GM18858 (cell line): Measurements from ENCODE around the gene AKAP9.
A peak's percentile ranks its signal among the peaks of the same experiment; 100 is the strongest.
"Not testable (repeated sequence)": the region's sequence is repeated elsewhere in the genome, so short reads cannot be mapped to it uniquely, and the experiment has no call there.

Source experiments
- ATAC-seq: cut with Tn5 transposase; IDR thresholded peaks from one replicate; pipeline ENCODE4 v1.9.1; 2021; ENCODE audit not compliant: unreplicated experiment

AKAP9 gene

DNA sequence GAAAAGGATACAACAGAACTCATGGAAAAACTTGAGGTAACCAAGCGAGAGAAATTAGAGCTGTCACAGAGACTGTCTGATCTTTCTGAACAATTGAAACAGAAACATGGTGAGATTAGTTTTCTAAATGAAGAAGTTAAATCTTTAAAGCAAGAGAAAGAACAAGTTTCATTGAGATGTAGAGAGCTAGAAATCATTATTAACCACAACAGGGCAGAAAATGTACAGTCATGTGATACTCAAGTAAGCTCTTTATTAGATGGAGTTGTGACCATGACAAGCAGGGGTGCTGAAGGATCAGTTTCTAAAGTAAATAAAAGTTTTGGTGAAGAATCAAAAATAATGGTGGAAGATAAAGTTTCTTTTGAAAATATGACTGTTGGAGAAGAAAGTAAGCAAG is 62.1 kb downstream of the AKAP9 start:
- ATAC-seq, result peak; percentile 86

DNA sequence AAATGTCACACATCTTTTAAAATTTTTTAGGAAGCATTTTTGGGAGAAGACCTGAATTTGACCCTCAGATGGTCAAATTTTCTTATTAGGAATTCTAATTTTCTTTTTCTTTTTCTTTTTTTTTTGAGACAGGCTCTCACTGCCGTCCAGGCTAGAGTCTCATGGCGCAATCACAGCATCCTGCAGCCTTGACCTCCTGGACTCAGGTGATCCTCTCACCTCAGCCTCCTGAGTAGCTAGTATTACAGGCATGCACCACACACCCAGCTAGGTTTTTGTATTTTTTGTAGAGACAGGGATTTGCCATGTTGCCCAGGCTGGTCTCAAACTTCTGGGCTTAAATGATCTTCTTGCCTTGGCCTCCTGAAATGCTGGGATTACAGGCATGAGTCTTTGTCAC is 65.4 kb downstream of the AKAP9 start:
- no peak for ATAC-seq

DNA sequence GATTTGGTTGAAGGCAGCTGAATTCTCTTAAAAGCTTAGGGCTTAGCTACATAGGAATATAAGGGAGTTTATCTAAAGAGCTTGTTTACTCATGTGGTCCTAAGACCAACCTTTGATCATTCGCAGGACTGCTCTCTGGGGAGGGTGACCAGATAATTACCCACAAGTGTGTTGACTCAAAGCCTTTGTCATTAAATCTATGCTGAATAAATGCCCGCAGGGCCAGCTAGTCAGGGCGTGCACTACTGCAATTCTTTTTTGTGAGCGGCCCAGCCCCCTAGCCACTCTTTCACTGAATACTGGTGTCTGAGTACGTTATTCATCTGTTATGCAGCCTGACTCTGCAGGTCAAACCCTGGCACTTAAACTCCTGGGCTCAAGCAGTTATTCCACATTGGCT is 69.6 kb downstream of the AKAP9 start:
- no peak for ATAC-seq

DNA sequence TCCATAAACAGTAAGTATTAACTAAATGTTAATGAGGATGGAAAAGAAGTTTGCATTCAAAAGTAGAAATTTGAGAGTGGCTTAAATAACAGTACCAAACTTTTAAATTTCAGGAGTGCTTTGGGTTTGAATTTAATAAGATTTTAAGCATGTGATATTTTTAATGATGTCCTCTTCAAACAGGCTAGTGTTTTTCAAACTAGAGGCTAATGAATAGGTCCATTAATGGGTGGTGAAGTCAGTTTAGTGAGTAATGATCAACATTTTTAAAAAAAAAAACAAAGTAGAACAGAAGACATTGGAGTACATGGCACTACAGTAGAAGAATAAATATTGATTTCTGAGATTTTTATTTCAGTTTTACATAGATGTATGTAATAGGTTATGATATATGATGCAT is 72.9 kb downstream of the AKAP9 start:
- ATAC-seq, result no peak

DNA sequence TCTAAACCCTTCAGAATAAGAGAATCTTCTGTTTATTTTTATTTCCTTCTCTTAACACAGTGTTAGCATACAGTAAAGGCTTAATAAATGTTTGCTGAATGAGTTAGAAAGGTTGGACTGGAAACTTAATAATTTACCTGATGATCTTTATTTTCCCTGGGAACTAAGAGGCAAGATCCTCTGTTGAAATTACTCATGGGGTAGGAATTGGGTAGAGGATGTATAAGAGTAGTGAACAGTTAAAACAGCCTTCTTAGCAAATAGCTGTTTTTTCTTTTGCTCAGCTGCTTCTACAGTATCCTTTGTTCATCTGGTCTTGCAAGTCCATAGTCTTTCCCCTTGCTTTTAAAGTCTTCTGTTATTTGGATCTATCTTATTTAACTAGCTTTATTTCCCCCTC is 80.0 kb downstream of the AKAP9 start:
- ATAC-seq, result no peak

DNA sequence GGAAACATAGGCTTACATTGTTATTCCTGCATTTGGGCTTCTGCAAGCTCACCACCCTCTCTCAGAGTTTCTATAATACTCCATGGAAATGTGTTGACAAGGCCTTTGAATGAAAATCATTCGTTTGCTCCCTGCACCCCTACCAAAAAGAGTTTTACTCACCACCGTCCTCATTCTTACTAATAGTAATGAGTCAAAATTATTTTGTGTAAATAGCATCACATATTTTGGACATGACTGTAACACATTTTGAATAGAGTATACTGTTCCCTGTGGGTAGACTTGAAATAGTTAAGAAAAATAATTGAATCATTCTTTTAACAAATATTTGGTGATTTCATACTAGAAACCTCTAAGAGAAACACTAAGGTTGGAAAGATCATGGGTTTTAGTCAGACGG is 84.6 kb downstream of the AKAP9 start:
- no peak for ATAC-seq

DNA sequence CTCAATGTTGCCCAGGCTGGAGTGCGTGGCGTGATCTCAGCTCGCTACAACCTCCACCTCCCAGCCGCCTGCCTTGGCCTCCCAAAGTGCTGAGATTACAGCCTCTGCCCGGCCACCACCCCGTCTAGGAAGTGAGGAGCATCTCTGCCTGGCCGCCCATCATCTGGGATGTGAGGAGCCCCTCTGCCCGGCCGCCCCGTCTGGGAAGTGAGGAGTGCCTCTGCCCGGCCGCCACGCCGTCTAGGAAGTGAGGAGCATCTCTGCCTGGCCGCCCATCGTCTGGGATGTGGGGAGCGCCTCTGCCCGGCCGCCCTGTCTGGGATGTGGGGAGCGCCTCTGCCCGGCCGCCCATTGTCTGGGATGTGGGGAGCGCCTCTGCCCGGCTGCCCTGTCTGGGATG is 86.0 kb downstream of the AKAP9 start:
- not testable (repeated sequence) for ATAC-seq

DNA sequence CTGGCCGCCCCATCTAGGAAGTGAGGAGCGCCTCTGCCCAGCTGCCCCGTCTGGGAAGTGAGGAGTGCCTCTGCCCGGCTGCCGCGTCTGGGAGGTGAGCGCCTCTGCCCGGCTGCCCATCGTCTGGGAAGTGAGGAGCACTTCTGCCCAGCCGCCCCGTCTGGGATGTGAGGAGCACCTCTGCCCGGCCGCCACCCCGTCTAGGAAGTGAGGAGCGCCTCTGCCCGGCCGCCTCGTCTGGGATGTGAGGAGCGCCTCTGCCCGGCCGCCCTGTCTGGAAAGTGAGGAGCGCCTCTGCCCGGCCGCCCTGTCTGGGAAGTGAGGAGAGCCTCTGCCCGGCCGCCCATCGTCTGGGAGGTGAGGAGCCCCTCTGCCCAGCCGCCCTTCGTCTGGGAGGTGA is 86.5 kb downstream of the AKAP9 start:
- ATAC-seq, result not testable (repeated sequence)

DNA sequence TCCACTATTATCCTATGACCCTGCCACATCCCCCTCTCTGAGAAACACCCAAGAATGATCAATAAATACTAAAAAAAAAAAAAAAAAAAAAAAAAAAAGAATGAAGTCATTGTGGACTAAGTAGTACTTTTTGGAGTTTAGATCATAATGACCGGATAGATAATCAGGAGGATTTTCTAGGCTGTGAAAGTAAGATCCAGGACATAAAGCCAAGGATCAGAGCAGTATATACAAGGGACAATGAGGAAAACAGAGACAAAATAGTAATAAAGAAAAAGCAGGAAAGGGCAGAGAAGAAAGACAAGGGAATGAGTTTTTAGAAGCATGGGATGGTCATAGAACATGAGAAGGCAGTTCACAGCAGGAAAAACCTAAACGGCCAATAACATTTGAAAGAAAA is 87.6 kb downstream of the AKAP9 start:
- no peak for ATAC-seq

DNA sequence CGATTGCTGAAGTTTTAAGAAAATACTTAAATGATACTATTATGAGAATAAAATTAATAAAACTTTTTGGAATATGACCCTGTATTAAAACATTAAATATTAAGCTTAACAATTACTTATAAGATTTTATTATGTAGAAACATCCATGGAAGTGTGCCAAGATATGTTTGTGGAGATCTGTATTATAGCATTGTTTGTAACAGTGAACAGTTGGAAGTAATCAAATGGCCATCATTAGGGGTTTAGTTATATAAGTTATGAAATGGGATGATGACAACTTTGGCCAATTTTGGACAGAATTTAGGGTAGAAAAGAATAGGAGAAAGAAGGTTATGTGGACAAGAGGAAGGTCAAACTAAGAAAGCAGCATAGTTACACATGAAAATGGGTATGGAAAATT is 88.0 kb downstream of the AKAP9 start:
- ATAC-seq, result no peak

DNA sequence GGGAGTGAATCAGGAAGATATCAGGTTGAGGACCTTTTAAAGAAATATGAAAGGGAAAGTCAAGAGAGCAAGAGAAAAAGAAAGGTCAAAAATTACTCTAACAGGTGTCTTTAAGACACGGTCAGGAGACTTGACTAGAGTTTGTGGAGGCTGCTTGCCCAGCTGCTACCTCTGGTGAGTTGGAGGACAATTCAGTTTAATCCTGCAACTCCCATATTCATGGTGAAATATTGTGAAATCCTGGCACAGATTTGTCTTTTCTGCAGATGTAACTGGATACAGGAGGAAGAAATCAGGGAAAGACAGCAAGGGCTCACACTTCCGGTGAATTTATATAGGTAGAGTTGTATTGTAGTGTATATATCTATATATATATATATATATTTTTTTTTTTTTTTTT is 93.5 kb downstream of the AKAP9 start:
- no peak for ATAC-seq

DNA sequence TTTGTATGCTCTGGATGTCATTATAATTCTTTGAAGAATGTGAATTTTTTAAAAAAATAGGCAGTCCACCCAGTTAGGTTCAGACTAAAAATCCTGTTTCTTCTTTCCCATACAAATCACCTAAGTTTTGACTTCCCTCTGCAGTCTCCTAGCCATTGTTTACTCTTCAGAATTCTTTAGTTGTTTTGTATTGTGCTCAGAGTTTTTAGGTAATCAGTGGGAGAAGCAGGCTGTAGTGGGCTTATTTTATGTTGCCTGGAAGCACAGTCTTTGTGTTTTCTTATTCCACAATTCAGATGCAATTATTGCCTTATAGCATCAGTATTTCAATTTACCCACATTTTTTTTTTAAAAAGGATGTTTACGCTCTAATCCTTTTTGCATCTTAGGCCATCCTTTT is 94.9 kb downstream of the AKAP9 start:
- ATAC-seq, result no peak

DNA sequence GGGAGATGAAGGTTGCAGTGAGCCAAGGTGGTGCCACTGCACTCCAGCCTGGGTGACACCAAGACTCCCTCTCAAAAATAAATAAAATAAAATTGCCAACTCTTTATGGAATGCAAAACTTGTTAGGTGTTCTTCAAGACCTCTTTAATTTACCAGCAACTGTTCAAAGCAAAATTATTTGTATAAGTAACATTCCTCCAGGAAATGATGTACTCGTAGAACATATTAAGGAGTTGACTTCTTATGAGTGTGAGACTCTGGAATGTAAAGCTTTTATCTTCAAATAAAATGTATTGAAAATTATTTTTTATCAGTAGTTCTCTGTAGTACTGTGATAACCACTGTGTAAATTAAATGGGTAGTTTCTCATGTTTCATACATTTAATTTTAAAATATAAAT is 99.2 kb downstream of the AKAP9 start:
- ATAC-seq, result no peak

DNA sequence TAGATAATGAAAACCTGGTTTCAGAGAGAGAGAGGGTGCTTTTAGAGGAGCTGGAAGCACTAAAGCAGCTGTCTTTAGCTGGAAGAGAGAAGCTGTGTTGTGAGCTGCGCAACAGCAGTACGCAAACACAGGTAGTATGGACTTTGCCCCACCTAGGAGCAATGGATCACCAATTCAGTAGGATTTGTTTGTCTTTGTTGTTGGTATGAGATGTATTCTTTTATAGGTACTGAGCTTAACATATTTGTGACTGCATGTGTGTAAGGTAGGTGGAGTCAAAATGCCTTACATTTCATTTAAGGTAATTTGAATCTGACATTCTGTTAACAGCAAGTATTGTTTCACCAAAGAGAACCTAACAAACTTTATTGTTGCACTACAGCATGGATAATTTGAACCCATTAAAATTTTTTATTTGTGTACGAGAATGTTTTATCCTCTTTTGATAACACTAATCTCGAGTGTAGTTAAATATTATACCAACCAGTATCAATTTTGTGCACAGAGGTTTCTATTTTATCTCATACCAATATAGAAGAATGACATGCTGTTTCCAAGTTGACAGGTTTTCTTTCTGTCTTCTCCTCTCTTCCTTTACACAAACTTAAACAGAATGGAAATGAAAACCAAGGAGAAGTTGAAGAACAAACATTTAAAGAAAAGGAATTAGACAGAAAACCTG is 101.5 kb downstream of the AKAP9 start:
- ATAC-seq, result no peak

DNA sequence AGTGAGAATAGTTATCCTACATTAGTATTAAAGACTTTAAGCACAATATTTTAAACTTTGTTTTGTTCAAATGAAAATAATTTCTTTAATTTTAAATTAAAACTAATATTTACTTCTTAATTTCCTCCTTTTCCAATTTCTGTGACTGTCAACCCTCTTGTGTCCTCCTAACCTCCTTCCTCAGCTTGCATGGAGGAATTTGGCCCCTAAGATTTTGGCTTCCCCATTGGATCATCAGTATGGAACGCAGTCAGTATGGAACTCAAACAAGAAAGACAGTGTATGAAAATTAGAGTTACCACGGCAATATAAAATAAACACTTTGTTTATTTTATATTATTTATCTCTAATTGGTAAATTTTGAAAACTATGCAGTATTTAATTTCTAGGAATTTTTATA is 102.4 kb downstream of the AKAP9 start:
- no peak for ATAC-seq

DNA sequence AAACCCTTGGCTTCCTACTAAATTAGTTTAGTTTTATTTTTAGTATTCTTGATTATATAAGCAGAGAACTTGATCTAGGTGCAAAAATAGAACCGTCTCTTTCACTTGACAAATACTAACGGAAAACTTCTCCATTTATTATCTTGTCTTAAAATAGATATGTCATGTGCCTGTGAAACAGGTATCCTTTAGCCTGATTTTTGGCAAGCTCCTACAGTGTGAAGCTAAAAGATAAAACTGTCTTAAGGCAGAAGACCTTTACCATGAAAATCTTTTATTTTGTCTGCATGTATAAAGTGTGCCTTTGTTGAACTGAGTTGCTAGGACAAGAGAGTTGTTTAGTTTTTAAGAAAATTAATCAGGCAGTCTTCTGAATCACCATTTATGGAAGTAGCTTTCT is 103.0 kb downstream of the AKAP9 start:
- no peak for ATAC-seq

DNA sequence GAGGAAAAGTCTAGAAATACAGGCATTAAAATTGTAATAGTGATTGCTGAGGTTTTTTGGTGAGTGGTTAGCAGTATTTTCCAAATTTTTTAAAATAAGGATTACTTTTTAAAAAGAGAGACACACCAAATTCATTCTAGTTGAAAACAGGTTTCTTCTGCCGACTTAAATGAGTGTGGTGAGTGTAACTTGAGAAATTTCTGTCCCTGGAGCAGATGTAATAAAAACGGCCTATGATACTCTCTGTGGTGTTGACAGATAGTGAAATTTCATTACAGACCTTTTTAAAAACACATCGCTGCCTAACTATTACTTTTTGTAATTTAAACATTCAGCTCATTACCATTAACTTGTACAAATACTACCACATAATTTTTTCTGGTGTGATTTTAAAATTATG is 103.5 kb downstream of the AKAP9 start:
- no peak for ATAC-seq

DNA sequence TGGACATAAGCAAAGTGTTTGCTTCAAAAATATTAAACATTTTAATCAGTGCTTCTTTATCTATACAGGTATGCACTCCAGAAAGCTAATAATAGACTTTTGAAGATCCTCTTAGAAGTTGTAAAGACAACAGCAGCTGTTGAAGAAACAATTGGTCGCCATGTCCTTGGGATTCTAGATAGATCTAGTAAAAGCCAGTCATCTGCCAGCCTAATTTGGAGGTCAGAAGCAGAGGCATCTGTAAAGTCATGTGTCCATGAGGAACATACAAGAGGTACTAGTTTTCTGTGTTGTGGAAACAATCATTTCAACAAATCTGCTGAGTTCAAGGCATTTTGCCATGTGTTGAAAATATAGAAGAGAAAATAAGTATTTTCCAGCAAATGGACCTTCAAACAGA is 104.3 kb downstream of the AKAP9 start:
- ATAC-seq, result no peak

DNA sequence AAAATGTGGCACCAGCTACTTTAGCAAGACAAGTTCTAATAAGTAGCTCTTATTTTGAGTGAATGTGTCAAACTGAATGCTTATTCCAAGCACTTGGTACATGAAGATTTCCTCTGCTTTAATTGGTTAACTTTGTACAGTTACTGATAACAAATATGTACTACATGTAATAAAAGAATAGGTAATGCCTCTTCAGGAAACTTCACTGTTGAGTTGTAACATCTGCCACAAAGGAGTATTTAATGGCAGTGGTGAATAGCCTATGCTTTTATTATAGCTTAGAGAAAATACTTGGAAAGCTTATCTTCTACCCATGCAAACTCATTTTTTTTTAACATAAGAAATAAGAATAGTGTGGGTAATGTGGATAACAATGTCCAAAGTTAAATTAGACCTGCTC is 111.0 kb downstream of the AKAP9 start:
- ATAC-seq, result no peak

DNA sequence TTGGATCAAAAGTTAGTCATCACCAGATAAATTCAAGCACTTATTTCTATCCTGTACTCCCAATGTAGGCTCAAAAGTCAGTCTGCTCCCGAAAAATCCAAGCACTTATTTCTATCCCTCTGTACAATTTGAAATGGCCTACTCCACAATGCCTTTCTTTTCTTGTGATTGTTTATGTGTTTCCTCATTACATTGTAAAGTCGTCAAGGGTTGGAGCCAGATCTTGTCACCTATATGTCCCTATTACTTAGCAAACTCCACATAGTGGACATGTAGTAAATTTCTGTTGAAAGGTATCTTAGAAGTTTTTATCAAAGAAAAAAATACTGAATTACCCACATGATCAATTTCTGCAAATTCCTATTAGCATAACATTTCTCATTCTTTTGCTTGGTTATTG is 111.5 kb downstream of the AKAP9 start:
- no peak for ATAC-seq

DNA sequence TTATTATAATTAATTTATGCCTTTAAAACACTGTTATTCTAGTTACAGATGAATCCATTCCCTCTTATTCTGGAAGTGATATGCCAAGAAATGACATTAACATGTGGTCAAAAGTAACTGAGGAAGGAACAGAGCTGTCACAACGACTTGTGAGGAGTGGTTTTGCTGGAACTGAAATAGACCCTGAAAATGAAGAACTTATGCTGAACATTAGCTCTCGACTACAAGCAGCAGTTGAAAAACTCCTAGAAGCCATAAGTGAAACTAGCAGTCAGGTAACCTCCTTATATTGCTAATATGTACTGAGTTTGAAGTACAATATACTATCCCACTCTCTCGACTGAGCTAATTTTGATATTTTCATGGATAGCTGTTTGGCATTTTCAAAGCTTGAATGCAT is 112.0 kb downstream of the AKAP9 start:
- ATAC-seq, result no peak

DNA sequence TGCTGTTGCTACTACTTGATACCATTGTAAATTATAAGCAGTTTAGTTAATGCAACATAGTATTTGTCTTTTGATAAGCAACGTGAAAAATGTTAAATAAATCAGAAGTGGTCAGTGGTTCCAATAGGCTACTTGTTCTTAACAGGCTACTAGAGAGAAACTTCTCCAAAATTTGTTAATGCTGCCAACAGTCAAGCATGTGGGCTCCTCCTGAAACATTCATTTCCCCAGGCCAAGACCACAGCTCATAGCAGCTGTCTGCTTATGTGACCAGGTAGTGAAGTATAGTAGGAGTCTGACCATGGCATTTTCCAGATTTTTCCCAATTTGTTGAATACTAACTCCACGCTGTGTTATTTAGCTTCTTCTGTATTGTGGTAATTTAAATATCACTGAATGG is 112.7 kb downstream of the AKAP9 start:
- ATAC-seq, result no peak

DNA sequence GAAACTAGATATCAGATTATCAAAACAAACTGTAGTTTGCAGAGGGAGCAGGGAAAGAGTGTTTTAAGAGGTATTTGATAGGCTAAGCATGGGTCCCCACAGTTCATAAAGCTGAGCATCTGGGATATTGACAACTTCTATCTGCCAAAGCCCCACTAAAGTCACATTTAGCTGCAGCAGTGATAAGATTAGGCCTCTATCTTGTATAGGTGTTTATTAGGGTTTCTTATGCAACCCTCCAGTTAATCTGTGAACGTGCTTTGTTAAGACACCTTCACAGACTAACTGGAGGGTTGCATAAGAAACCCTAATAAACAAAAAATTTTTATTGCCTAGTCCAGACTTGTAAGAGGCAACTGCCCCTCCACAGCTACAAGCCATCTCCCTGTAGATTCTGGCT is 115.6 kb downstream of the AKAP9 start:
- no peak for ATAC-seq

DNA sequence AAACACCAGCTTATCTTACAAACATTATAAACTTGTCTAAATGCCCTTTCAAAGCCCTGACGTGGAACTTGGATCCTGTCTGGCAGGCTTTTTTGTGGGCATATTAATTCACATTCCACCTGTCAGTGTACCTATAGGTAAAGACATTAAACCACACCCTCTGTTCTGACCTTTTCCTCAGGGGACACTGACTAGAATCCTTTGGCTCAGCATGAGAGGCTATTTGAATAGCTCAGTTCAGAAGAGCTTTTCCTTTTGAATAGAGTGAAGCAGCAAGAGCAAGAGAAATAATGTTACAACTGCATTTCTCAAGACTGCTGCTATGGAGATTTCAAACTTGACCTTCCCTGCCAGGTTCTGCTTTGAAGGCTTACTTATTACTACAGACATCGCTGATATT is 116.7 kb downstream of the AKAP9 start:
- ATAC-seq, result no peak
